Activated CD8-positive, alpha-beta memory T cell treated with anti-CD3 and anti-CD28 coated beads, Interleukin-2, amount 10 ng/mL, durations not matched to agents 7 days and 5 days (primary cell): Measurements from ENCODE around the gene CCR1. TPM values are rescaled to one million over a fixed set of nuclear protein-coding genes. Genes with fewer than 3 reads are reported as not detected.

Experiments used
- ATAC-seq: fragments of 150-1000 bp; cut with Tn5 transposase; one replicate; pipeline ENCODE4 v1.10.0; 2021; ENCODE audit warnings: moderate library complexity
- CTCF ChIA-PET: fragments of 350-600 bp; sonication (Branson Sonifier 250); formaldehyde crosslinking; loops from one replicate; lab custom pipeline; 2021; ENCODE audit warnings: antibody characterized with exemption; lab: Charles Lee
- DNase-seq: peaks from one replicate; pipeline ENCODE4 v3.0.0-alpha.2; 2020
- H3K27ac Mint-ChIP-seq: one replicate; pipeline ENCODE4 v1.8.0; 2021; ENCODE audit warnings: mild to moderate bottlenecking, mixed read lengths
- H3K27me3 Mint-ChIP-seq: one replicate; pipeline ENCODE4 v1.8.0; 2021; ENCODE audit warnings: mixed read lengths
- H3K36me3 Mint-ChIP-seq: one replicate; pipeline ENCODE4 v1.8.0; 2021; ENCODE audit warnings: mild to moderate bottlenecking, mixed read lengths
- H3K4me1 Mint-ChIP-seq: one replicate; pipeline ENCODE4 v1.8.0; 2021; ENCODE audit warnings: mixed read lengths
- H3K4me3 Mint-ChIP-seq: one replicate; pipeline ENCODE4 v1.8.0; 2021; ENCODE audit warnings: mild to moderate bottlenecking, moderate library complexity, mixed read lengths
- H3K9me3 Mint-ChIP-seq: one replicate; pipeline ENCODE4 v1.8.0; 2022; ENCODE audit warnings: low read depth, mixed read lengths
- total RNA-seq, 2 experiments: library from RNA; stranded (reverse); gene quantifications; one replicate each; pipeline ENCODE4 v1.2.3, GENCODE V29; 2021

Gene CCR1
- total RNA-seq, 2 experiments from 2014 or later, result 35.3 to 55.6 TPM

DNA sequence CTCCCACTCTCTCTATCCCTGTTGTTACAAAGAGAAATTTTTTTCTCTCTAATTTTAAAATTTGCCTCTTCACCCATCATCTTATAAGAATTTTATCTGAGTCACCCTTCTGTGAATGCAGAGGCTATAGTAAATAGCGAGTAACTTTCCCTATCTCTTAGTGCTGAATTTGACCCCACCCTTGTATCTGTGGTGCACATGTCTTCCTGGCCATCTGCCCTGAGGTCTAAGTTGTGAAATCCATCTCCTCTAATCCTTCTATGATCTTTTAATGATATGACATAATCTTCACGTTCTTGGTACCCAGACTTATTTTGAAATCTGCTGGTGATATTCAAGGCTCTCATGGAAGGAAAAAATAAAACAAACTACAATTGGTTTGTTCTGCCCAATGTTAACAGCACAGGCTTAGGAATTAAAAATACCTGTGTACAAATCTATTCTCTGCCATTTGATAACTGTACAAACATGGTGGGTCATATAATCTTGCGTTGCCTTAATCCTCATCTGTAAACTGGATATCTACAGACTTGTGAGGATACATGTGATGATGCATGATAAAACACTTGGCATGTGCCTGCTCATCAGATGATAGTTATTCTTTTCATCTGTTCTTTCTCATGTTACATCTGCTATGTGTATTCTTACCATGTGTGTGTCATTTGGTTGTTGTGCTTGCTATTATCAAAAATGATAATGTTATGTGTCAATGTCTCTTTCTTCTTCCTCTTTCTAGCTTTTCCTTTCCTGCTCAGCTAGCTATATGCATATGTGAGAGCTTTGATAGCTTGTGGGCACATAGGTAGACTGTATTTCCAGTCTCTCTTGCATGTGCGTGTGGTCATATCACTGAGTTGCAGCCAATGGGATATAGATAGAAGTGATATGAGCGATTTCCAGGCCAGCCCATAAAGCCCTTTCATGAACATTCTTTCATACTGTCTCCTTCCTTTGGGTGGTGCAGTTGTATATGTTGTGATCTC, 20.4 kb upstream of the CCR1 start:
- CTCF ChIA-PET, result interaction anchor here (0.9 to 2.2 kb wide), 7 partner anchors 8 to 144 kb away, joined by 3 to 19 read pairs (median 4); no protein-coding TSS in a partner anchor
- Mint-ChIP-seq H3K27ac (peak overlapping the region; percentile 50), H3K36me3 (peaks cover 12% of the 10 kb centered on the region), H3K9me3 (peaks cover 2% of the 10 kb centered on the region), H3K4me1 (peaks cover 27% of the 10 kb centered on the region), H3K27me3 (peaks cover 25% of the 10 kb centered on the region), H3K4me3 (no peak overlapping the region)
- DNase-seq, result peak; percentile 52
- peak; percentile 76 for ATAC-seq

DNA sequence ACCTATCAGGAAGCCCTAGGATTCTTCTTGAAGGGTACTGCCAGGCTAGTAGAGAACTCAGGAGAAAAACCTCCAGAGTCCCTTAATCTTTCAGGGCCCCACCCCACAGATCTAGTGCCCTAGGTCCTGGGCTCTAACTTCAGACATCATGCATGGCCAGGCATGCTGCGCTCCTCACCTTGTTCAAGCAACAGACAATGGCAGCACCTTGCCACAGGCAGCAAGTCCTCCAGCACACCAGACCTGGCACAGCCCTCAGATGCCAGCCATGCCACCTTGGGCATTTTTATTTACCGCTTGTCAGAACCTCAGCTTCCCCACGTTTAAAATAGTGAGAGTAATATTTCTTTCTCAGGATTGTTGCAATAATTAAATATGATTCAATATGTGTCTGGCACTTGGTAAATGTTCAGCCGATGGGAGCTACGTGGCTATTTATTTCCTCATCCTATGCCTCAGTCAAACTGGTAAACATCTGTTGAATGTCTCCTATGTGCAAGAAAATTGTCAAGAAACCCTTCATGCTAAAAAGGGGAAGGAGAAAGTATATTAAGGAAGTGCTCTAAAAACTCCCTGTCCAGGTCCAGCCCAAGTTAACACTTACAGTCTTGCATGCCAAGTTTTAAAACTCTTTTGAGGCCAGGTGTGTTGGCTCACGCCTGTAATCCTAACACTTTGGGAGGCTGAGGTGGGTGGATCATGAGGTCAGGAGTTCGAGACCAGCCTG, 14.5 kb upstream of the CCR1 start:
- Mint-ChIP-seq H3K36me3 (peaks cover 34% of the 10 kb centered on the region), H3K4me1 (peaks cover 22% of the 10 kb centered on the region), H3K4me3 (no peak overlapping the region), H3K27ac (no peak overlapping the region), H3K27me3 (peaks cover 17% of the 10 kb centered on the region), H3K9me3 (peaks cover 9% of the 10 kb centered on the region)
- DNase-seq, result no peak
- CTCF ChIA-PET, result interaction anchor here (0.7 to 0.8 kb wide), 2 partner anchors 9 to 148 kb away, joined by 3 to 4 read pairs; partner anchors contain the start of gene CCR5
- no peak for ATAC-seq

DNA sequence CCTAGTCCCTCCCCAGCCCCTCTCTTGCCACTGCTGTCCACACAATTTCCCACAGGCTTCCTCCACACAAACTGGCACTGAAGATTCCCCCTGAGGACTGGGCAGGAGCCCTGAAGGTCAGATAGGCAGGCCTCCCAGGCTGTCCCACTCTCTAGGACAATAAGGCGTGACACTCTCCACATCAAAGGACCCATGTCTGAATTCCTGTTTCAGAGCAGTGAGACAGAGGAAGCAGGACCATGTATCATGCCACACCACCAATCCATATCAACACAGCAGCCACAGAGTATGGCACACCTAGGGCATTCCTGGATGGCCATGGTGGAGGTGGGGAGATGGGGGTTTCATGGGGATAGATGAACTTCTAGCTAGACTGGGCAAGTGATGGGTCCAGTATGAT, 13.8 kb upstream of the CCR1 start:
- no peak for ATAC-seq
- Mint-ChIP-seq H3K36me3 (peaks cover 39% of the 10 kb centered on the region), H3K27ac (no peak overlapping the region), H3K4me1 (peaks cover 29% of the 10 kb centered on the region), H3K9me3 (peaks cover 9% of the 10 kb centered on the region), H3K4me3 (no peak overlapping the region), H3K27me3 (peaks cover 17% of the 10 kb centered on the region)
- no peak for DNase-seq
- CTCF ChIA-PET, result interaction anchor here (0.7 to 1.5 kb wide), 3 partner anchors 9 to 149 kb away, joined by 3 to 4 read pairs (median 4); partner anchors contain the start of gene CCR5

DNA sequence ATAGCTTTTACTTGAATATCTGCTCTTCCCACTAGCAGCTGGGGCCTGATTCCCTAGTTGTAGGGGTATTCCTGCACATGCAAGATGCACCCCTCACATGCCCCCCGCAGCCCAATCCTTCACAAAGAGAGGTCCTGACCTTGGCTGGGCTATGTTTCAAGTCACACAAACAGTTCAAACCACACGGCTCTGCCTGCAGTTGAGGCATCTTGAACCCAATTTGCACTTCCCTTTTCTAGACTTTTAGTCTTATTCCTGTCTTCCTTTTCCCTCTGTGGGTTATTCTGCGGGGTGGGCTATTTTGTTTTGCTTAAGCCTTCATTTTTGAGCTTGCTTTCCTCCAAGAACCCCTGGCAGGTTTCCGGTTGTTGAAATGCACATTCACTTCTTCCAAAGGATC, 13.3 kb upstream of the CCR1 start:
- Mint-ChIP-seq H3K27me3 (peaks cover 15% of the 10 kb centered on the region), H3K36me3 (peaks cover 39% of the 10 kb centered on the region), H3K27ac (no peak overlapping the region), H3K4me3 (no peak overlapping the region), H3K4me1 (peaks cover 32% of the 10 kb centered on the region), H3K9me3 (peaks cover 7% of the 10 kb centered on the region)
- no peak for ATAC-seq
- CTCF ChIA-PET, result interaction anchor here (0.6 to 1.5 kb wide), 3 partner anchors 13 to 460 kb away, joined by 3 to 4 read pairs (median 3); no protein-coding TSS in a partner anchor
- DNase-seq, result no peak

DNA sequence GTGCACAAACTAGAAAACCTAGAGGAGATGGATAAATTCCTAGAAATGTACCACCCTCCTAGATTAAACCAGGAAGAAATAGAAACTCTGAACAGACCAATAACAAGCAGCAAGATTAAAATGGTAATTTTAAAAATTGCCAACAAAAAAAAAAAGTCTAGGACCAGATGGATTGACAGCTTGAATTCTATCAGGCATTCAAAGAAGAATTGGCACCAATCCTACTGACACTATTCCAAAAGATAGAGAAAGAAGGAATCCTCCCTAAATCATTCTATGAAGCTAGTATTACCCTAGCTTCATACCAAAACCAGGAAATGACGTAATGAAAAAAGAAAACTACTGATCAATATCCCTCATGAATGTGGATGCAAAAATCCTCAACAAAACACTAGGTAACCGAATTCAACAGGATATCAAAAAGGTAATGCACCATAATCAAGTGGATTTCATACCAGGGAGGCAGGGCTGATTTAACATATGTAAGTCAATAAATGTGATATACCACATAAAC, 10.1 kb upstream of the CCR1 start:
- Mint-ChIP-seq H3K4me1 (peaks cover 35% of the 10 kb centered on the region), H3K27me3 (peaks cover 3% of the 10 kb centered on the region), H3K9me3 (peaks cover 7% of the 10 kb centered on the region), H3K27ac (no peak overlapping the region), H3K4me3 (no peak overlapping the region), H3K36me3 (peaks cover 36% of the 10 kb centered on the region)
- no peak for DNase-seq
- ATAC-seq, result no peak
- CTCF ChIA-PET, result interaction anchor here (0.8 to 7.2 kb wide), 5 partner anchors 9 to 155 kb away, joined by 3 to 248 read pairs (median 4); partner anchors contain the start of gene CCR5

DNA sequence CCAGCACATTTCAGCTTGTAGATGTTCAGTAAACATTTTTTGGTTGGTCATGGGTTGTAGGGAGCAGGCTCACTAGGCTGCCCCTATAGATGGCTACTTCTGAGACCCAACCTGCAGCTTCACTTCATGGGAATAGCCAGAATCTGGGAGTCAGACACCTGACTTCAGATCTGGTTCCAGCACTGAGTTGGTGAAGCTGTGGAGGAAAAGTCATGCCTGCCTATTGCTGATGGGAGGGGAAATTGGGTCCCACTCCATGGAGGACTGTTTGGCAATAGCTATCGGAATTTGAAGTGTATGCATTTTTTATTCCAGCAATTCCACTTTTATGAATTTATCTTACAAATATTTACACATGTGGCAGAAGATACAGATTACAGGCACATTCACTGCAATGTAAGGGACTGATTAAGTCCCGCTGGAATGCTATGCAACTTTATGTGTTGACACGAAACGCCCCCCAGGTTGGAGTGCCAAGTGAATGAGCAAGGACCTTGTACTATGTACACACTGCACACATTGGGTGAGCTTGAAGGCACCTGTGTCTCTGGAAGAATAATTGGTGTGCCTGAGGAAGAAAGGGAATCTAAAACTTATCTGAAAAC, 7.8 kb upstream of the CCR1 start:
- Mint-ChIP-seq H3K36me3 (peaks cover 36% of the 10 kb centered on the region), H3K4me3 (no peak overlapping the region), H3K4me1 (peaks cover 23% of the 10 kb centered on the region), H3K9me3 (peaks cover 7% of the 10 kb centered on the region), H3K27me3 (peaks cover 3% of the 10 kb centered on the region), H3K27ac (peak overlapping the region; percentile 12)
- ATAC-seq (no peak), DNase-seq (no peak)
- CTCF ChIA-PET, result interaction anchor here (1.0 to 7.2 kb wide), 14 partner anchors 17 to 273 kb away, joined by 3 to 248 read pairs (median 5); partner anchors contain the start of genes CCR3, CCR5, CCR5AS and CCRL2

DNA sequence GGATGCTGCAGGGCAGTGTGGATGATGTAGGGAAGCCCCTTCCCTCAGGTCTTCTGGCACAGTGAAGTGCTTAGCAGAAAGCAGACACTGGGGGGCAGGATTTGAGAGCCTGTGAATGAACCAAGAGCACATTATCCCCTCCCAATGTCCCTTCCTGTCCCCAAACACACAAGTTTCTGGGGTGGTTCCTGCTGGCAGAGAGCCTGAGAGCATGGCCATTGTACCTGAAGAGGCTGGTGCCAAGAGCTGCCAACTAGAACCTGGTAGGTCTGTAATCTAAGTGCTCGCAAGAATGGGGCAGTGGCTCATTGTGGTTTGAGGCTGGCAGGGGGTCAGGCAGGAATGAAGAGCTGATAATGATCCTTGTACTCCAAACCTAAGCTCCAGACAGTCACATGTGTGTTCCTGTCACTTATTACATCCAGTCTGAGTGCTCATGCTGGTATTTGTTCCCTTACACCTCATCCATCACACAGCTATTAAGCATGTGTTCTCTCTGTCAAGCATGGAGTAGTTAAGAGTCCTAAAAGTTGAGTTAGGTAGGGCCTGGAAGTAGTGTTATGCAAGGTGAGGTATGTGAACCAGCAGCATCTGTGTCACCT, 6.7 kb upstream of the CCR1 start:
- DNase-seq, result peak; percentile 72
- H3K27ac Mint-ChIP-seq, result no peak overlapping the region
- peaks cover 3% of the 10 kb centered on the region for H3K27me3 Mint-ChIP-seq
- H3K4me3 Mint-ChIP-seq, result no peak overlapping the region
- peak; percentile 60 for ATAC-seq
- CTCF ChIA-PET, result interaction anchor here (0.6 to 7.2 kb wide), 23 partner anchors 18 to 324 kb away, joined by 3 to 248 read pairs (median 5); partner anchors contain the start of genes CCR2, CCR3, CCR5 and CCR5AS
- peaks cover 32% of the 10 kb centered on the region for H3K36me3 Mint-ChIP-seq
- peaks cover 5% of the 10 kb centered on the region for H3K9me3 Mint-ChIP-seq
- peaks cover 32% of the 10 kb centered on the region for H3K4me1 Mint-ChIP-seq

DNA sequence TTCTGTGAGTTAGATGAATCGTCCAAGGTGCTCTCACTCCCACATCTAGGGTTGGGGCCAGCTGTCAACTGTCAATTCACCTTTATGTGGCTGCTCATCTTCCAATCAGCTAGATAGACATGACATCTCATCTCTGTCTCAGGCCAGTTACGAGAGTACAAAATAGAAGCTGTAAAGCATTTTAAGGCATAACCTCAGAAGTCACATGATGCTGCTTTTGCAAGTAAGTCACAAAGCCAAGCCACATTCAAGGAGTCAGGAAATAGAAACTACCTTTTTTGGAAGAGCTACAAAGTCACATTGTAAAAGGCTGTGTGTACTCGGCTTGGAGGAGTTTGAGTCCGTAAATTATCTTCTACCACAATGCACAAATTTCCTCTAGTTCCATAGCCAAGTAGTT, 5.1 kb upstream of the CCR1 start:
- peak; percentile 64 for DNase-seq
- CTCF ChIA-PET, result interaction anchor here (0.6 to 7.2 kb wide), 29 partner anchors 9 to 348 kb away, joined by 3 to 248 read pairs (median 4); partner anchors contain the start of genes CCR5, CCR5AS and CCRL2
- peaks cover 18% of the 10 kb centered on the region for H3K36me3 Mint-ChIP-seq
- H3K4me1 Mint-ChIP-seq, result peaks cover 45% of the 10 kb centered on the region
- peak; percentile 71 for ATAC-seq
- no peaks in the 10 kb centered on the region for H3K9me3 Mint-ChIP-seq
- peaks cover 3% of the 10 kb centered on the region for H3K27me3 Mint-ChIP-seq
- H3K4me3 Mint-ChIP-seq, result no peak overlapping the region
- no peak overlapping the region for H3K27ac Mint-ChIP-seq

DNA sequence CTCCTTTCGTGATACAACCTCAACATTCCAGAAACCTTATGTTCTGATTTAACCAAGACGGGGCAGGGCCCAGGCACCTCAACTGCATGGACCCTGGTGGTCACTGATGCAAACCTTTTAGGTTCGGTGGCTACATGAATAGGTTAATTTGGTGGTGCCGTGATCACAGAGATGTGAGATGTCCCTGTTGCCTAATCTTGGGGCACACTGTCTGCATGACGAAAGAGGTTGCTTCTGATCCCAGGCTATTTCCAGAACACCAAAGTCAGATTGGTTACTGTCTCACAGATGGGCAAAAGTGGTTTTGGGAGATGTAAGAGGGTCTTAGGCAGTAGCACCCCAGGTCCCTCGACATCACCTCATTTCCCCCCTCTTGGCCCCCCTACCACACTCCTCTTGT, 4.0 kb upstream of the CCR1 start:
- H3K27ac Mint-ChIP-seq, result no peak overlapping the region
- no peaks in the 10 kb centered on the region for H3K27me3 Mint-ChIP-seq
- H3K9me3 Mint-ChIP-seq, result no peaks in the 10 kb centered on the region
- ATAC-seq (no peak), DNase-seq (no peak)
- CTCF ChIA-PET, result interaction anchor here (7.8 kb wide), 1 partner anchor 158 kb away, joined by 132 read pairs; the partner anchor contains the start of gene CCR5
- peaks cover 16% of the 10 kb centered on the region for H3K36me3 Mint-ChIP-seq
- H3K4me3 Mint-ChIP-seq, result no peak overlapping the region
- H3K4me1 Mint-ChIP-seq, result peaks cover 43% of the 10 kb centered on the region

DNA sequence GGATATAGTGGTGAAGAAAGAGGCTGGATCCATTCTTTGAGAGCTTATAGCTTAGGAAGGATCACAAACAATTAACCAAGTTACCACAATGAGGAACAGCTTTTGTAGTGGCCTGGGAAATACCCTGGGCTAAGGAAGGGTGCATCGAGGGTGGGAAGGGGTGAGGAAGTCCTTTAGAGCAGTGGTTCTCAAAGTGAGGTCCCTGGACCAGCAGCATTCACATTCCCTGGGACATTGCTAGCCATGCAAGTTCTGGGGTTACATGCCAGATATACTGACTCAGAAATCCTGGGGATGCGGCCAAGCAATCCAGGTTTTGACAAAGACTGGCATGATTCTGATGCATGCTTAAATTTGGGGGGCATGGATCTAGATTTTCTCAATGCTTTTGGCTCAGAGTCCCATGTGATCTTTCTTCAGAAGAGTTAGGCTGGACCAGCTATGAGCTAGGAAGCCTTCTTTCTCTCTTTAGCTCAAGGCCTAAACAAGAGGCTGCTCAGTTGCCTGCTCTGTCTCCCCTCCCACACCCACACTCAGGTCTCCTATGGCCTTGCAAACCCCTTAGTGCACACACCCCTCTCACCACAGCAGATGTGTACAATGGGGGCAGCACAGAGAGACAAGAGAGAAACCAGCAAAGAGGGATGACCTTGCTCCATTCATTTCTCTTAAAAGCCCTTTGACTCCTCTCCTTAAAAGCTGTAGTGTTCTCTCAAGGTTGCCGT, 1.8 kb upstream of the CCR1 start:
- H3K4me1 Mint-ChIP-seq, result peaks cover 54% of the 10 kb centered on the region

DNA sequence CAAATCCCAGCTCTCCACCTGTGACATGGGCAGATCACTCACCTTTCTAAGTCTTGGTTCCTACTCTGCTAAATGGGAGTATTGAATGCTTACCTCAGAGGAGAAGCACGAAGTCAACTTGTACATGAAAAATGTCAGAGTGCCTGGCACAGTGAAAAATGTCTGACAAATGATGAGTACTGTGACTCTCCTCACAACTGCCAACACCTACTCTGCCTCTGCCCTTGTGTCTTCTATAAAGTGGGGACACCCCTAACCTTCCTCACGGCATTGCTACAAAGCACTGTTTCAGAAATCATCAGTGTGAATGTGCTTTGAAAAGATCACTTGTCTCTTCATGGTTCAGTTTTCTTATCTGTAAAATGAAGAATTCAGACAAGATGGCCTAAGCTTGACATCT, 940 bp upstream of the CCR1 start:
- peak overlapping the region; percentile 10 for H3K4me3 Mint-ChIP-seq
- DNase-seq (no peak), ATAC-seq (no peak)
- H3K27ac Mint-ChIP-seq, result peak overlapping the region; percentile 90
- CTCF ChIA-PET, result interaction anchor here (0.7 to 7.8 kb wide), 25 partner anchors 11 to 457 kb away, joined by 3 to 132 read pairs (median 7); partner anchors contain the start of genes CCR5 and CXCR6
- H3K36me3 Mint-ChIP-seq, result peaks cover 40% of the 10 kb centered on the region
- peaks cover 60% of the 10 kb centered on the region for H3K4me1 Mint-ChIP-seq
- no peaks in the 10 kb centered on the region for H3K9me3 Mint-ChIP-seq
- H3K27me3 Mint-ChIP-seq, result no peaks in the 10 kb centered on the region

More for the DNA sequence above, 1.8 kb upstream of the CCR1 start:
- Mint-ChIP-seq H3K27ac (peak overlapping the region; percentile 38), H3K9me3 (no peaks in the 10 kb centered on the region), H3K4me3 (no peak overlapping the region), H3K36me3 (peaks cover 31% of the 10 kb centered on the region), H3K27me3 (no peaks in the 10 kb centered on the region)
- DNase-seq (no peak), ATAC-seq (no peak)
- CTCF ChIA-PET, result interaction anchor here (0.7 to 7.8 kb wide), 12 partner anchors 66 to 174 kb away, joined by 3 to 132 read pairs (median 8); partner anchors contain the start of gene CCR5
